ENCODE results near the gene TATDN2.
"Not testable (repeated sequence)": the region's sequence is repeated elsewhere in the genome, so short reads cannot be mapped to it uniquely, and the experiment has no call there.

The TATDN2 gene

GRCh38 chr3:10259036-10259435 lies 10.8 kb downstream of the TATDN2 start:
- Histone ChIP-seq H3K9me3 (ENCODE audit: low read depth, low read length) (no peaks in the 10 kb centered on the region), H3K36me3 (ENCODE audit: insufficient read depth, low read length) (peaks cover 4% of the 10 kb centered on the region; the same call in 1 of the 2 replicates), H3K27ac (no peak overlapping the region), H3K9ac (ENCODE audit: insufficient read length) (no peak overlapping the region), H3K4me3 (no peak overlapping the region)
- no peak for TF ChIP-seq FOXP2 (optimal IDR thresholded peaks at IDR 0.05; ENCODE audit: control extremely low read depth, extremely low read length, insufficient read depth)
- TF ChIP-seq EZH2 (IDR thresholded peaks at IDR 0.05) = no peak
- no peak for TF ChIP-seq POLR2AphosphoS5 (IDR thresholded peaks at IDR 0.05; ENCODE audit: borderline replicate concordance, low read depth, low read length)
- no peak for DNase-seq (ENCODE audit: low read depth, low spot score)

- Histone ChIP-seq H3K9ac (ENCODE audit: insufficient read length) (no peak overlapping the region), H3K27ac (no peak overlapping the region), H3K9me3 (ENCODE audit: low read depth, low read length) (no peaks in the 10 kb centered on the region), H3K36me3 (ENCODE audit: insufficient read depth, low read length) (peaks cover 6% of the 10 kb centered on the region; the same call in 1 of the 2 replicates), H3K4me3 (no peak overlapping the region)
- TF ChIP-seq FOXP2 (optimal IDR thresholded peaks at IDR 0.05; ENCODE audit: control extremely low read depth, extremely low read length, insufficient read depth) = no peak
- TF ChIP-seq EZH2 (IDR thresholded peaks at IDR 0.05) = no peak
- no peak for TF ChIP-seq POLR2AphosphoS5 (IDR thresholded peaks at IDR 0.05; ENCODE audit: borderline replicate concordance, low read depth, low read length)
- DNase-seq (ENCODE audit: low read depth, low spot score) = no peak
These were observed 11.5 kb downstream of the TATDN2 start for GRCh38 chr3:10259798-10260197.

GRCh38 chr3:10260211-10260701 lies 12.0 kb downstream of the TATDN2 start:
- Histone ChIP-seq H3K27ac (no peak overlapping the region), H3K9me3 (ENCODE audit: low read depth, low read length) (no peaks in the 10 kb centered on the region), H3K36me3 (ENCODE audit: insufficient read depth, low read length) (peaks cover 6% of the 10 kb centered on the region; the same call in 1 of the 2 replicates), H3K4me3 (no peak overlapping the region), H3K9ac (ENCODE audit: insufficient read length) (no peak overlapping the region)
- no peak for TF ChIP-seq FOXP2 (optimal IDR thresholded peaks at IDR 0.05; ENCODE audit: control extremely low read depth, extremely low read length, insufficient read depth)
- no peak for TF ChIP-seq POLR2AphosphoS5 (IDR thresholded peaks at IDR 0.05; ENCODE audit: borderline replicate concordance, low read depth, low read length)
- TF ChIP-seq EZH2 (IDR thresholded peaks at IDR 0.05) = no peak
- no peak for DNase-seq (ENCODE audit: low read depth, low spot score)

GRCh38 chr3:10262027-10262426 lies 13.8 kb downstream of the TATDN2 start:
- no peak overlapping the region for H3K27ac ChIP-seq
- no peak for DNase-seq (ENCODE audit: low read depth, low spot score)
- H3K9ac ChIP-seq (ENCODE audit: insufficient read length) = no peak overlapping the region
- TF ChIP-seq POLR2AphosphoS5 (IDR thresholded peaks at IDR 0.05; ENCODE audit: borderline replicate concordance, low read depth, low read length) (no peak), EZH2 (IDR thresholded peaks at IDR 0.05) (no peak), FOXP2 (optimal IDR thresholded peaks at IDR 0.05; ENCODE audit: control extremely low read depth, extremely low read length, insufficient read depth) (no peak)
- H3K9me3 ChIP-seq (ENCODE audit: low read depth, low read length) = no peaks in the 10 kb centered on the region
- no peak overlapping the region for H3K4me3 ChIP-seq
- H3K36me3 ChIP-seq (ENCODE audit: insufficient read depth, low read length) = peaks cover 2% of the 10 kb centered on the region; the same call in 1 of the 2 replicates

- no peak for DNase-seq (ENCODE audit: low read depth, low spot score)
- no peak overlapping the region for H3K27ac ChIP-seq
- TF ChIP-seq FOXP2 (optimal IDR thresholded peaks at IDR 0.05; ENCODE audit: control extremely low read depth, extremely low read length, insufficient read depth) (no peak), POLR2AphosphoS5 (IDR thresholded peaks at IDR 0.05; ENCODE audit: borderline replicate concordance, low read depth, low read length) (no peak), EZH2 (IDR thresholded peaks at IDR 0.05) (no peak)
- no peak overlapping the region for H3K9ac ChIP-seq (ENCODE audit: insufficient read length)
- H3K9me3 ChIP-seq (ENCODE audit: low read depth, low read length) = no peaks in the 10 kb centered on the region
- H3K4me3 ChIP-seq = no peak overlapping the region
- H3K36me3 ChIP-seq (ENCODE audit: insufficient read depth, low read length) = peaks cover 2% of the 10 kb centered on the region; the same call in 1 of the 2 replicates
These were observed 15.5 kb downstream of the TATDN2 start for GRCh38 chr3:10263646-10264363.

- Histone ChIP-seq H3K9ac (ENCODE audit: insufficient read length) (no peak overlapping the region), H3K36me3 (ENCODE audit: insufficient read depth, low read length) (peaks cover 2% of the 10 kb centered on the region; the same call in 1 of the 2 replicates), H3K9me3 (ENCODE audit: low read depth, low read length) (no peaks in the 10 kb centered on the region), H3K27ac (no peak overlapping the region), H3K4me3 (no peak overlapping the region)
- no peak for DNase-seq (ENCODE audit: low read depth, low spot score)
- no peak for TF ChIP-seq FOXP2 (optimal IDR thresholded peaks at IDR 0.05; ENCODE audit: control extremely low read depth, extremely low read length, insufficient read depth)
- TF ChIP-seq EZH2 (IDR thresholded peaks at IDR 0.05) = no peak
- no peak for TF ChIP-seq POLR2AphosphoS5 (IDR thresholded peaks at IDR 0.05; ENCODE audit: borderline replicate concordance, low read depth, low read length)
These were observed 17.6 kb downstream of the TATDN2 start for GRCh38 chr3:10265833-10266232.

- not testable (repeated sequence) for H3K9ac ChIP-seq (ENCODE audit: insufficient read length); DNase-seq (ENCODE audit: low read depth, low spot score); H3K36me3 ChIP-seq (ENCODE audit: insufficient read depth, low read length); H3K4me3 ChIP-seq; H3K9me3 ChIP-seq (ENCODE audit: low read depth, low read length); H3K27ac ChIP-seq
These were observed 18.7 kb downstream of the TATDN2 start for GRCh38 chr3:10266936-10267335.

GRCh38 chr3:10268116-10268515 lies 19.9 kb downstream of the TATDN2 start:
- Histone ChIP-seq H3K36me3 (ENCODE audit: insufficient read depth, low read length) (peaks cover 2% of the 10 kb centered on the region; the same call in 1 of the 2 replicates), H3K9ac (ENCODE audit: insufficient read length) (no peak overlapping the region), H3K27ac (no peak overlapping the region), H3K4me3 (no peak overlapping the region), H3K9me3 (ENCODE audit: low read depth, low read length) (no peaks in the 10 kb centered on the region)
- no peak for DNase-seq (ENCODE audit: low read depth, low spot score)
- TF ChIP-seq POLR2AphosphoS5 (IDR thresholded peaks at IDR 0.05; ENCODE audit: borderline replicate concordance, low read depth, low read length) (no peak), FOXP2 (optimal IDR thresholded peaks at IDR 0.05; ENCODE audit: control extremely low read depth, extremely low read length, insufficient read depth) (no peak), EZH2 (IDR thresholded peaks at IDR 0.05) (no peak)
